SIG-M5 treated with dmso at 0.1 percent for 504 hours (cell line): ENCODE results near the gene MPP4.

Source experiments
- DNase-seq: peaks from one replicate; lab custom pipeline; 2025; ENCODE audit not compliant: unreplicated experiment; lab: John Stamatoyannopoulos, UW

Gene MPP4, protein sequence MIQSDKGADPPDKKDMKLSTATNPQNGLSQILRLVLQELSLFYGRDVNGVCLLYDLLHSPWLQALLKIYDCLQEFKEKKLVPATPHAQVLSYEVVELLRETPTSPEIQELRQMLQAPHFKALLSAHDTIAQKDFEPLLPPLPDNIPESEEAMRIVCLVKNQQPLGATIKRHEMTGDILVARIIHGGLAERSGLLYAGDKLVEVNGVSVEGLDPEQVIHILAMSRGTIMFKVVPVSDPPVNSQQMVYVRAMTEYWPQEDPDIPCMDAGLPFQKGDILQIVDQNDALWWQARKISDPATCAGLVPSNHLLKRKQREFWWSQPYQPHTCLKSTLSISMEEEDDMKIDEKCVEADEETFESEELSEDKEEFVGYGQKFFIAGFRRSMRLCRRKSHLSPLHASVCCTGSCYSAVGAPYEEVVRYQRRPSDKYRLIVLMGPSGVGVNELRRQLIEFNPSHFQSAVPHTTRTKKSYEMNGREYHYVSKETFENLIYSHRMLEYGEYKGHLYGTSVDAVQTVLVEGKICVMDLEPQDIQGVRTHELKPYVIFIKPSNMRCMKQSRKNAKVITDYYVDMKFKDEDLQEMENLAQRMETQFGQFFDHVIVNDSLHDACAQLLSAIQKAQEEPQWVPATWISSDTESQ

GRCh38 chr2:201698588-201699226 is at the start of gene MPP4:
Gene MPP4 (minus strand): TSS chr2:201698644. CDS start chr2:201693954, 4,690 bp downstream.
- DNase-seq, result no peak

DNA sequence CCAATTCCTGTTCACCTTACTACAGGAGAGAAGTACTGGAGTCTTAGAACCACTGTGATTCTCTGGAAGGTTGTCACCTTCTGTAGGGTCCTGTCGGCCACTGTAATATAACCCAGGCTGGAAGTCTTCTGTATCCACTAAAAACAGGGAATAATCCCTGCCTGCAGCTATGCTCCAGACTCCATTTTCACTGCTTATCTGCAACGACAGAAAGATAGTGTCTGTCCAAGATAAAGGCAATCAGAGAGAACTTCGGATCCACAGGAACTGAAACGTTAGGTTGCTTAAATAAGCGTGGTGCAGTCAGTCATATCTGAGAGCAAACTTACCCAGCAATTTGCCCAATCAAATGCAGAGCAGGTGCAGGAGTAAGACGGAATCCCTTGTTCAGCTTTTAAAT is 48.1 kb upstream of the MPP4 start:
- no peak for DNase-seq

GRCh38 chr2:201735486-201735885 is 37.0 kb upstream of the MPP4 start:
- DNase-seq, result no peak

- no peak for DNase-seq
These were observed 35.7 kb upstream of the MPP4 start for GRCh38 chr2:201734111-201734510.

- no peak for DNase-seq
These were observed 35.1 kb upstream of the MPP4 start for GRCh38 chr2:201733544-201733943.

DNA sequence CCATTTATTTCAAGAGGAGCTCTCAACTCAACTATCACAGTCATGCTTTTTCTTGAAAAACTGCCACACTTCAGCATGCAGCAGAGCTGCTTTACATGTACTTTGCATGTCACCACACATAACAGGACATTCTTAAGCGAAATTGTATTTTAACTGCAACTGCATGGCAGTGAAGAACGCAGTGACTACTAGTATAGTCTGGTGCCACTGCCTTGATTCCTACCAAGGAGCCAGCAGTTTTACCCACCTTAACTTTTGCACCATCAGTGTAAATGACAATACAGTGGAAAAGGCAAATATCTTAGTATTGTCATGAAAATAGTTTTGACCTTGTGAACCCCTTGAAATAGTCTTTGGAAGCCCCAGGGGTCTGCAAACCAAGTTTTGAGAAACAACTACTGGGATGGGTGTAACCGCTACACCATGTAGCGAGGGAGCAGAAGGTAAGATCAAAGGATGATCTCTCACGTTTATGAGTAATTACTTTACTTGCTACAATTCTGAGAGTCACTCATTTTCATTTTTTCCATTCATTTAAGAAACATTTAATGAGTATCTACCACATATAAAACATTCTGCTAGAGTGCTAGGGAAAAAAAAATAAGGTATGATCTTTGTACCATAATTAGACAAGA is 32.3 kb upstream of the MPP4 start:
- no peak for DNase-seq

DNA sequence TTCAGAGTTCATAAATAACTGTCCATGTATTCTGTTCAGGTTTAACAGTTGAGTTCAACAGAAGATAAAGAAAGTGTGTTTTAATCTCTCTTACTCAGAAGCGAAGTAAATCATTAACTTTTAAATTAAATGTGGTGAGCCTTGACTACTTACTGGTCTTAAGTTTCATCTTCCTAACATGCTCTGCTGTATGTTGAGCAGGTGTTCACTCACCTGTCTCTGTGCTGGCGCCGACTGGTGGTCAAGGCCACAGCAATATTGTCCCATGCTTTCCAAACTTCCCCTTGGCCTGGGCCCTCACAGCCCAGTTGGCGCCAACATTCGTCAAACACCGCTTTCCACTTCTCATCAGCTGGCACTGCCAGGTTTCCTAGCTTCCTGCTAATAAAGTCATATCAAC is 17.0 kb upstream of the MPP4 start:
- DNase-seq, result no peak

DNA sequence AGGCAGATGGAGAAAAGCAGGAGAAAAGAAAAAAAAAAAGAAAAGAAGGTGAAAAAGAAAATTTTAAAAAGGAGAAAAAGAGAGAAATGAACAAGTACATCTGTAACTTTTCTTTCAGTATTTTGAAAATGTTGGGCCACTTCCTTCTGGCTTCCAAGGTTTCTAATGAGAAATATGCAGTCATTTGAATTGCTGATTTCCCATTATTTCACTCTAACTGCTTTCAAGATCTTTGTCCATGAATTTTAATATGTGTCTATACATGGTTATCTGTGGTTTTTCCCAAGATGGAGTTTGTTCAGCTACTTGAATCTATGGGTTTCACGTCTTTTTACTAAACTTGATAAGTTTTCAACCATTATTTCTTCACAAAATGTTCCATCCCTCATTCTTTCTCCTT is 14.3 kb upstream of the MPP4 start:
- no peak for DNase-seq

GRCh38 chr2:201709747-201710146 is 11.3 kb upstream of the MPP4 start:
- DNase-seq, result no peak

DNA sequence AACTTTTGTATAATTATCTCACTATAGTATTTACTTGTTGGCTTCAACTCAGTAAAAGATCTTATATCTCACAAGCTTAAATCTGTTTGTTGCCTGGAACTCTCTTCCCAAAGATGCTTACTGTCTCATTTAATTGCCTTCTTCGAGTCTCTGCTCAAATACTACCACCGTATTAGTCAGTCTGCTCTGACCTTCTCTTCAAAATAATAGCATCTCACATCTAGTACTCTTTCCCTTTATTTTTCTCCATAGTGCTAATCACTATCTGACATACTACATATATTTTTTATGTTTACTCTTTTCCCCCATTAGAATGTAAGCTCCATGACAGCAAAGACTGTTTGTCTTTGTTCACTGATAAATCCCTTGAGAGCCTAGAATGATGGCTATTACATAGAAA is 10.6 kb upstream of the MPP4 start:
- DNase-seq, result no peak

GRCh38 chr2:201707753-201708152 is 9.3 kb upstream of the MPP4 start:
- DNase-seq, result peak; percentile 9

- no peak for DNase-seq
These were observed 8.7 kb upstream of the MPP4 start for GRCh38 chr2:201707142-201707541.

- DNase-seq, result no peak
These were observed 6.1 kb upstream of the MPP4 start for GRCh38 chr2:201704536-201704935.

DNA sequence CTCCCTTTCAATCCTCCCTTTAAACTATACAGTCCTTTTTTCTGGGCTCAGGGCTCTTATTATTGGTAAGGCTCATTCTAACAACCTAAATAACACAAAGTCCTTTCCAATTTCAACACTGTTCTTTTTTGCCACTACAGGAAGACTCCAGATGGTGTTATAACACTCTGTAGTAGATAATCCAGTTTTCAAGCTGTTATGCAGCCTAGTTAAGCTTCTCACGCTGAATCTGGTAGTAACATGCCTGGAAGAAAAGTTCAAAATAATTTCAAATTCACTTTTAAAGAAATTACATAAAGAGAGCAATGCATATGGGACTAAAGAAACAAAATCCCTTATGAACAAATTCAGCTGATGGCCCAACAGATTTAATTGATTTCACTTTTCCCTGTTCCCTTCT is 3.2 kb upstream of the MPP4 start:
- DNase-seq, result no peak

DNA sequence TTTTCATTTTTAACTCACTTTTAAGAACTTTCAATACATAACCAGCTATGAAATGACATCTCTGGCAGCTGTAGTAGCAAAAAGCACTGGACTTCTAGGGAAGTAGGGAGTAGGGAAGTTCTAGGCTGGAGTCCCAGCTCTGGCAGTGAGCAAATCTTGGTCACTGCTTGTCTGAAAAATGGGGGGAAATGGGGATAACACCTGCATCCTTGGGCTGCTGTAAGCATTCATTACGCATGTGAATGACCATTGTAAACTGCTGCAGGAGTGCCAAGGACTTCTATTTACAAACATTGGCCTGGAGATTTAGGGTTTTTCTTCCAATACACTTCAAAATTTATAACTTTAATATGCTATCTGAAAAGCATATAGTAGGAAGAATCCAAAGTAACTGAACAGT is 972 bp upstream of the MPP4 start:
- DNase-seq, result no peak

GRCh38 chr2:201697899-201698298 is 545 bp downstream of the MPP4 start:
- DNase-seq, result no peak

DNA sequence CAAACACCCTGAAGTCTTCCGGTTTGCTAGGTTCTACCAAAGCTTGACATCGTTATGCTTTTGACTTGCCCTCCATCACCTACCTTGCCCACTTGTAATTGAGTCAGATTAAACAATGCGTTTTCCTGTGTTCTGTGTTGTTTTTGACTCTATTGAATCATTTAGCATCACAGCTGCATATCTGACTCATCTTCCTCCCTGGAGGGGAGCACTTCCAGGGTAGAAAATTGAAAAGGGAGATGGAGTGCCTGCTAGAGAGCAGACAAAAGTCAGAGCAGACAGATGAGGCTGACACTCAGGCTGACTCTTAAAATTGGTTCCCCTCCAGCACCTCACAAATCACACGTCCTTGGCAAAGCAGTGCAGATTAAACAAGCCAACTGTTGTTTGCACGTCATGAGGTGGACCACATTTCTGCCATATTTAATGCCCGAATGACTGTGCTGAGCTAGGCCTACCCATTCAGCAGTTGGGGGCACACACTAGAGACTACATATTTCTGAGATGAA is 2.2 kb downstream of the MPP4 start:
- DNase-seq, result no peak

DNA sequence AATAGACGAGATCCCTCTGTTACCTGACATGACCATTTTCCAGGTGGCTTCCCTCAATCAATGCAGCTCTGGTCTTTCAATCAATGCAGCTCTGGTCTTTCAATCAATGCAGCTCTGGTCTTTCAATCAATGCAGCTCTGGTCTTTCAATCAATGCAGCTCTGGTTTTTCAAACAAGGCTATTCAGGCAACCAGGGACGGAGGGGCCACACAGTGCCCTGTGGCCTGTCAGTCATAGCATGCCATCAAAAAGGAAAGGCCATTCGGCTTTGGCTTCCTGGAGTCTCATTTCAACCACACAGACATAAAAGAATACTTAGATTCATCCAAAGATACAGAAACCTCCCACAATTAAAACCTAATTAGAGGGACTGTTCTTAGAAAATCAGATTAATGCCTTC is 13.3 kb downstream of the MPP4 start:
- no peak for DNase-seq

DNA sequence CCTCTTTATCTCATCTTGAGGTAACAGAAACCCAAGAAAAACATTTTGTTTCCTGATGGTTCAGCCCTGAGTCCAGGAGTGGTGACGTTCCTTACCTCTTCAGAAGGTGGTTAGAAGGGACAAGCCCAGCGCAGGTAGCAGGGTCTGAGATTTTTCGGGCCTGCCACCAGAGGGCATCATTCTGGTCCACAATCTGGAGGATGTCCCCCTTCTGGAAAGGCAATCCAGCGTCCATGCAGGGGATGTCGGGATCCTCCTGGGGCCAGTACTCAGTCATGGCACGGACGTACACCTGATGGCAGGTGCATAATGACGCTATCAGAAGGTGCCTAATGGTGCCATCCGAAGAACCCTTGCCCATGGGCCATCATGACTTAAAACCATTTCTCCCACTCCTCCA is 17.7 kb downstream of the MPP4 start:
- no peak for DNase-seq

DNA sequence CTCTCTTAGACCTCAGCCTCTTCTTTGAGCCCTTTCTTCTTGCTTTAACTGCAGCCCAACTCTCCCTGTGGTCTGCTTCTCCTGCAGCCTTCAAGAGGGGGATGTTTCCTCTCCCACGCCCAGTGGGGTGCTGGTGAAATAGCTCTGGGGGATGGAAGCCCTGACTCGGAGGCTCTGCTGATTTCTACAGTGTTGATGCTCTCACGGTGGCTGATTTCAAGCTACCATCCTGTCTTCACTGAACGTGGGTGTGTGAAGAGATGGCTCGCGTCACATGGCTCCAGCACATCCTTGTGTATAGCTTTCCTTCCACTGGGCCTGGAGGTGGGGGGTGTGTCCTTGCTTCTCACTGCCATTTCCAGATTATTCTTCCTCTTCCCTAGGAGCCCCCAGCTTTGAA is 20.0 kb downstream of the MPP4 start:
- DNase-seq, result no peak

- no peak for DNase-seq
These were observed 23.0 kb downstream of the MPP4 start for GRCh38 chr2:201675454-201675853.

DNA sequence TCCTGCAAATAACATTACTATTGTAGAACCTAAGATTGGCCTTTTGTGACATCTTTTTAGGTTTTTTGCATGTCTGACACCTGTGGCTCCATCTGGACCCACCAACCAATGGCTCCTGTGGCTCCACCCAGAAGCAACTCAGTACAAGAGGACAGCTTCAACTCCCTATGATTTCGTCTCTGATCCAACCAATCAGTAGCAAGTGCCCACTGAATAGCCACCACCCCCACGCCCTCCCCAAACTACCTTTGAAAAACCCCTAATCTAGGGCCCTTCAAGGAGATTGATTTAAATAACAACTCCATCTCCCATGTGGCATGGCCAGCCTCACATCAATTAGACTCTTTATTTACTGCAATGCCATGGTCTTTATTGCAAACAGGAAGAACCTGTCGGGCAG is 23.6 kb downstream of the MPP4 start:
- no peak for DNase-seq
